Caco-2 (cell line): ENCODE measurements around the gene PEX14. TPM values are rescaled to one million over a fixed set of nuclear protein-coding genes. Genes with fewer than 3 reads are reported as not detected.

Source experiments
- BruUV-seq: library from RNA; stranded (reverse); fragments of 400-500 nt; replicated peaks from 2 replicates; lab custom pipeline; 2021; lab: Mats Ljungman, UMichigan
- CTCF ChIA-PET: fragments of 300-600 bp; sonication (Branson Sonifier 250); formaldehyde crosslinking; loops from one replicate; lab custom pipeline; 2022; ENCODE audit warnings: antibody characterized with exemption; lab: Charles Lee
- POLR2A ChIA-PET: fragments of 300-600 bp; sonication (Branson Sonifier 250); formaldehyde crosslinking; loops from one replicate; lab custom pipeline; 2022; ENCODE audit warnings: antibody characterized with exemption; lab: Charles Lee
- DNase-seq, 2 experiments: peaks; one replicate each; pipeline versions ENCODE4 v3.0.0 to v3.0.0-alpha.2; 2020 to 2022
- H3K27me3 ChIP-seq: replicated peaks from 2 replicates; pipeline ENCODE4 v1.6.0; 2011; ENCODE audit warnings: low read length; ENCODE audit not compliant: control insufficient read depth, insufficient read depth
- H3K36me3 ChIP-seq: 2 replicates; pipeline ENCODE4 v1.5.1; 2011; ENCODE audit warnings: low read length; ENCODE audit not compliant: control insufficient read depth, insufficient read depth
- H3K4me1 ChIP-seq: fragments of 250-450 bp; sonication (Bioruptor Pico); 2 replicates; pipeline ENCODE4 v1.5.1; 2020; ENCODE audit warnings: mild to moderate bottlenecking
- H3K4me3 ChIP-seq: 2 replicates; pipeline ENCODE4 v1.5.1; 2011; ENCODE audit warnings: low read depth, mild to moderate bottlenecking, control low read depth, low read length
- H3K9me3 ChIP-seq: fragments of 250-450 bp; sonication (Bioruptor Pico); 2 replicates; pipeline ENCODE4 v1.5.1; 2020; ENCODE audit warnings: mild to moderate bottlenecking, moderate library complexity
- H3K27ac Mint-ChIP-seq: one replicate; pipeline ENCODE4 v1.8.0; 2022; ENCODE audit warnings: mixed read lengths; ENCODE audit not compliant: unreplicated experiment
- H3K27me3 Mint-ChIP-seq: one replicate; pipeline ENCODE4 v1.8.0; 2022; ENCODE audit warnings: mixed read lengths; ENCODE audit not compliant: insufficient read depth, unreplicated experiment
- H3K36me3 Mint-ChIP-seq: one replicate; pipeline ENCODE4 v1.8.0; 2022; ENCODE audit warnings: mild to moderate bottlenecking, mixed read lengths; ENCODE audit not compliant: insufficient read depth, unreplicated experiment
- H3K4me1 Mint-ChIP-seq: one replicate; pipeline ENCODE4 v1.8.0; 2022; ENCODE audit warnings: low read depth, mixed read lengths; ENCODE audit not compliant: unreplicated experiment
- H3K4me3 Mint-ChIP-seq: one replicate; pipeline ENCODE4 v1.8.0; 2022; ENCODE audit warnings: mild to moderate bottlenecking, moderate library complexity, mixed read lengths; ENCODE audit not compliant: unreplicated experiment
- H3K9me3 Mint-ChIP-seq: one replicate; pipeline ENCODE4 v1.8.0; 2022; ENCODE audit warnings: mixed read lengths; ENCODE audit not compliant: unreplicated experiment
- CTCF ChIP-seq, 2 experiments: fragments of 200-600 bp in 1 of 2; IDR thresholded peaks; 1 replicate in 1 of 2; 2 replicates in 1 of 2; pipeline versions ENCODE4 v1.5.1 to v1.8.0; 2011 to 2022; ENCODE audit warnings: antibody characterized with exemption in 1 of 2, control low read depth in 1 of 2, inconsistent platforms in 1 of 2, low read depth in 1 of 2, low read length in 1 of 2, mild to moderate bottlenecking in 1 of 2, moderate library complexity in 1 of 2; ENCODE audit not compliant: insufficient read depth in 1 of 2, severe bottlenecking in 1 of 2, unreplicated experiment in 1 of 2
- intact Hi-C: fragments of 100-400 bp; cut with micrococcal nuclease; formaldehyde crosslinking; loops from one replicate; pipeline ENCODE4 v1.10.0; 2022; ENCODE audit not compliant: unreplicated experiment
- total RNA-seq: library from RNA; stranded (reverse); gene quantifications from 2 replicates; pipeline ENCODE4 v1.2.3, GENCODE V29; 2022

Gene PEX14
- total RNA-seq, 1 experiment from 2014 or later, result 22.2 TPM

- DNase-seq, result no peak
- no peak overlapping the region for H3K27ac Mint-ChIP-seq
- peaks cover 11% of the 10 kb centered on the region for H3K4me1 Mint-ChIP-seq
These were observed 203.0 kb downstream of the PEX14 start for GRCh38 chr1:10677491-10678391.

GRCh38 chr1:10678402-10678801 is 203.7 kb downstream of the PEX14 start:
- no peak for DNase-seq
- Histone ChIP-seq H3K36me3 (no peaks in the 10 kb centered on the region), H3K9me3 (no peaks in the 10 kb centered on the region), H3K27me3 (no peaks in the 10 kb centered on the region), H3K4me3 (no peak overlapping the region), H3K4me1 (no peaks in the 10 kb centered on the region)
- ChIA-PET CTCF (no interaction called here), POLR2A (no interaction called here)
- H3K9me3 Mint-ChIP-seq, result no peaks in the 10 kb centered on the region
- BruUV-seq, result no TSS peak
- intact Hi-C loops, result no loop called here
- H3K4me3 Mint-ChIP-seq, result no peak overlapping the region
- H3K36me3 Mint-ChIP-seq, result no peaks in the 10 kb centered on the region
- H3K4me1 Mint-ChIP-seq, result peaks cover 11% of the 10 kb centered on the region
- H3K27ac Mint-ChIP-seq, result no peak overlapping the region
- H3K27me3 Mint-ChIP-seq, result no peaks in the 10 kb centered on the region
- no peak for TF ChIP-seq CTCF (IDR thresholded peaks at IDR 0.05; ENCODE audit: insufficient read depth in 1 of 2, low read depth in 1 of 2, low read length in 1 of 2, severe bottlenecking in 1 of 2, unreplicated experiment in 1 of 2)

More at GRCh38 chr1:10677491-10678391, 203.0 kb downstream of the PEX14 start:
- Histone ChIP-seq H3K4me1 (no peaks in the 10 kb centered on the region), H3K36me3 (no peaks in the 10 kb centered on the region), H3K27me3 (no peaks in the 10 kb centered on the region), H3K4me3 (no peak overlapping the region), H3K9me3 (no peaks in the 10 kb centered on the region)
- no peaks in the 10 kb centered on the region for H3K27me3 Mint-ChIP-seq
- POLR2A ChIA-PET, result no interaction called here
- no peak overlapping the region for H3K4me3 Mint-ChIP-seq
- TF ChIP-seq CTCF (IDR thresholded peaks at IDR 0.05; ENCODE audit: insufficient read depth in 1 of 2, low read depth in 1 of 2, low read length in 1 of 2, severe bottlenecking in 1 of 2, unreplicated experiment in 1 of 2), result no peak
- H3K9me3 Mint-ChIP-seq, result no peaks in the 10 kb centered on the region
- intact Hi-C loops, result no loop called here
- CTCF ChIA-PET, result no interaction called here
- no TSS peak for BruUV-seq
- no peaks in the 10 kb centered on the region for H3K36me3 Mint-ChIP-seq

GRCh38 chr1:10678852-10679251 is 204.1 kb downstream of the PEX14 start:
- H3K36me3 ChIP-seq, result no peaks in the 10 kb centered on the region
- Mint-ChIP-seq H3K27me3 (no peaks in the 10 kb centered on the region), H3K4me3 (no peak overlapping the region), H3K27ac (no peak overlapping the region), H3K36me3 (no peaks in the 10 kb centered on the region), H3K4me1 (peaks cover 11% of the 10 kb centered on the region), H3K9me3 (no peaks in the 10 kb centered on the region)
- no TSS peak for BruUV-seq
- TF ChIP-seq CTCF (IDR thresholded peaks at IDR 0.05; ENCODE audit: insufficient read depth in 1 of 2, low read depth in 1 of 2, low read length in 1 of 2, severe bottlenecking in 1 of 2, unreplicated experiment in 1 of 2), result no peak
- ChIA-PET POLR2A (no interaction called here), CTCF (interaction anchor here (0.5 kb wide), 1 partner anchor 171 kb away, joined by 4 read pairs; no protein-coding TSS in a partner anchor)
- H3K4me1 ChIP-seq, result no peaks in the 10 kb centered on the region
- DNase-seq, result no peak
- no peaks in the 10 kb centered on the region for H3K27me3 ChIP-seq
- no peaks in the 10 kb centered on the region for H3K9me3 ChIP-seq
- no peak overlapping the region for H3K4me3 ChIP-seq
- intact Hi-C loops, result no loop called here
